SKM-1 treated with dmso at 0.1 percent for 144 hours (cell line): ENCODE data around the gene TCF4.

ENCODE experiments used
- DNase-seq: peaks from one replicate; lab custom pipeline; 2025; ENCODE audit not compliant: unreplicated experiment; lab: John Stamatoyannopoulos, UW

TCF4 gene

DNA sequence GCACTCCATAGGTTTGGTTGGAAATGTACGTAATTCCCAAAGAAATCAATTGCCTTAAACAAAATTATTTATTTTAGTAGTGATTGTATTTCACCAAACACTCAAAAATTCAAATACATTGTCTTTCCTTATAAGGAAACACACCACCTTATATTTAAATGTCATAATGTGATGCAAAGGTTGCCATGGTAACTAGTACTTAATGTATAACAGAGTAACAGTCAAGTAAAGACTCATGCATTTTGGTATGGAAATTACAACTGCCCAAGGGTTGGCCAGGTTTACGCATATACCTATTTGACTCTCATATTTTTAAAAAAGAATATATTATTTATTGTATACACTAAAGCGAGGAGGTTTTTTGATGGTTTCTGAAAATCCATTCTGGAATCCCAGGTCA, 231.2 kb downstream of the TCF4 start:
- no peak for DNase-seq

DNA sequence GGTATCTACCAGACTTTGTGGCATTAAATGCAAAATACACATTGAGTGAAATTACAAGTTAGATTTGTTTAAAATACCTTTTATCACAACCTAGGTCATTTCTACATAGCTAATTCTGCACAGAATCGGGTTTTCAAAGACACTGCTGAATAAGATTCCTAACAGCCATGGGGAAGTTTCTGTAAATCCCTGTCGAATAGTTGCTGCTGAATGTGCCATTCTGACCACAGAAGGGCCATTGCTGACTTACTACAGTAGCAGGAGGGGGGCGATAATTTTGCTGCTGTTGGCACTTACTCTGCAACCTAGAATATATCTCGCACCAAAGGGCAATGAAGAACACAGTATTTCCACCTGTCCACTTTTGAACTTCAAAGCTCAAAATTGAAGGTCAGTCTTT, 232.8 kb downstream of the TCF4 start:
- no peak for DNase-seq

DNA sequence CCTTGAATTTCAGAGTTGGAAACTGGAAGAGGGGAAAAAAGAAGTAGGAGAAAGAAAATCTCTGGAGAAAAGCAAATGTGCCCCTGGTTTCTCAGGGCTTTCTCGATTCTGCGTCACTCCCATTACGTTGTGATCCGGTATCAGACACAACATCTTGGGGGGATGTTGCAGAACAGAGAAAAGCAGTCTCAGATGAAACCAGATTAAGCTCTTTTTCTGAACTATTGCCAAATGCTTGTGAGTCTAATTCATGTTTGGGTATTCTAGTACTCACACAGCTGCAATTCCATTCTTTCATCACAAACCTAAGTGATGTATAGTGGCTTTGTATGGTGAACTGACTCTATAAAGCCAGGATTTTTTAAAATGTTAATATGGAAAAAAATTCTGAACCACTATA, 233.2 kb downstream of the TCF4 start:
- no peak for DNase-seq

- no peak for DNase-seq
These were observed 234.2 kb downstream of the TCF4 start for GRCh38 chr18:55353806-55354205.

- no peak for DNase-seq
These were observed 234.6 kb downstream of the TCF4 start for GRCh38 chr18:55353391-55353790.

DNA sequence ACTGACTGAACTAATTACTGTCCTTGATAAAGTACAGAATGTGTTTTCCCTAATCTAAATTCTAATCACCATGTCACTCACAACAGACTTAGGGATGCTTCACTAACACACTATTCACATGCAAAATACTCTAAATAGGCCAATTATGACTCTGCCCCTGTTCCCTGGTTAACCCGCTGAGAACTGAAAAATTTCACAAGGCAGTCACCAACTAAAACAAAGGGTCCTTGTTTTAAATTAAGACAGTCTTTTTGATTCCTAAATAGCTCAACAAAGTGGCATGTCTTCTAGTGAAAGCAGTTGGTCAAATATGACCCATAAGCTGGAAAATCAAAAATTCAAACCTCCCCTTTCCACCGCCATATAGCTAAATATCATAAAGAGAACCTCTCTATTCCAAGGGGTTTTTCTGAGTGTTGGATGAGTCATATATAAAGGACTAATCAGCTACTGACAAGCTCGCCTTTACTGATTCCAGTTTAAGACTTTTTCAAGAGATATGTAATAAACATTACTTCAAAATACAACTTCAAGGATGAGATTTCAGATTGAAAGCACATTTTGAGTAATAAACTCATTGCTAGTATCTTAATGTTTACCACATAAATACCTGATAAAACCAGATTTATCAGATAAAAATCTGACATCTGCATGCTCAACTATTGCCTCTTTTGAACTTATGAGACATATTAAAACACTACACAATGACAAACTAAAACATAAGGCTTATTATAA, 235.8 kb downstream of the TCF4 start:
- no peak for DNase-seq

DNA sequence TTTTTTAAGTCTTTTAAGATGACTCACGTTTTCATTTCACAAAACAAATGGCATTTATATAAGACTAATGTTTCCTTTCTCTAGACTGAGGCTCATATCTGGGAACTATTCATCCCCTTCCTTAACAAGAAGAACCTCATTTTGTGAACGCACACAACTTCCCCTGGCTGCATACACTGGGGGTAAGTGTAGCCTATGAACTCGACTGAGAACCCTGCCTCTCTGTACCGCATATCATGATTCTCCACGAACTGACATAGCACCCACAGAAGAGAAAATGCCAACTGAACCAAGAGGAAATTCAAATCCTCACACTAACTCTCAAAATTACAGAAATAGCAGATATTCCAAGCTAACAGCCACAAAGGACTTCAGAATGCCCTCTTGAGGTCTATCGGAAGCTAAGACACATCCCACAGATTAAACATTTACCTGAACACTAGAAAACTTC, 236.7 kb downstream of the TCF4 start:
- no peak for DNase-seq

- no peak for DNase-seq
These were observed 238.3 kb downstream of the TCF4 start for GRCh38 chr18:55349685-55350084.

GRCh38 chr18:55346961-55347740, 240.8 kb downstream of the TCF4 start:
- no peak for DNase-seq

DNA sequence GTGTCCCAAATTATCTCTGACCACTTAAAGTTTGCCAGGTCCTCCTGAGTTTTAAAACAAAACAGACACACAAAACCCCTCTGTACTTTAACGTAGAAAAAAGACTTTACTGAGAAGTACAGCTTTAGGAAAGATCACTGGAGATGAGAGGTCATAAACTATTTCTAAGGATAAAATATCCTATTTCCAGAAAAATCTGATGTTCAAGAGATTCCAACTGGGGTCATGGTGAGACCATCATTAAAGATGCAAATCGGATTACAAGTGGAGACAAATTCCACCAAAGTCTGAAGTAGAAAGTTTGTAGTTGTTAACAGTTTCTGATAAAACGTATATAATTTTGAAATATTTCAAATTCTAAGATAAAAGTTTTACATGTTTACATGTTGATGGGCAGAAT, 241.6 kb downstream of the TCF4 start:
- no peak for DNase-seq

- DNase-seq = no peak
These were observed 242.7 kb downstream of the TCF4 start for GRCh38 chr18:55345103-55345950.

- peak; percentile 7 for DNase-seq
These were observed 244.5 kb downstream of the TCF4 start for GRCh38 chr18:55343396-55344073.

- DNase-seq = no peak
These were observed 247.0 kb downstream of the TCF4 start for GRCh38 chr18:55340998-55341397.

GRCh38 chr18:55339990-55340389, 248.0 kb downstream of the TCF4 start:
- DNase-seq = no peak

DNA sequence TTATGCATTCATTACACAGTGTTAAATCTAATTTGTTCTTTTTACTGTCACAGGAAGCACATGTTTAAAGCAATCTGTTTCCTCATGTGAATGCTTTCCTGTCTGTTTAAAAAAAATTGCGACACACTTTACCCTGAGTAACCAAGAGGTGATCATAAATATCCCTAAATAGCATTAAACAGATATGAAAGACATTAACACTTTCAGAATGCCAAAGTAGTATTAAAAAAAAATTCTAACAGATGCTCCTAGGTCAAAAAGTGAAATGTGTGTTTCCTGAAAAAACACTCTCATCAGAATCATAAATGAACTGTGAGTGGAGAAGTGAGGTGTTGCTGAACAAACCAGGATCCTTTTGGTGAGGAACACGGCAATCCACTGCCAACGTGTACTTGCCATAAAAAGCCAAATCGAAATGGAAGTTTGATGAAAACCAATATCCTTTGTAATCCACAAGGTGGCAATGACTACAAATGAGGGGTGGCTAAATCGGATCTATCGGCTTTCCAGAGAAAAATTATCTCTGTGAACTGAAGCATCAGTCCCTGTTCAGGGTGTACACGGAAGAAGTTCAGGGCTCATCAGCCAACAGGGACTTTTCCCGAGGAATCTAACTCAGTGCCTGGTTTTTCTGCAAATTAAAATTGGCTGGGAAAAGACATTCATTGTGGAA, 248.9 kb downstream of the TCF4 start:
- peak; percentile 20 for DNase-seq

DNA sequence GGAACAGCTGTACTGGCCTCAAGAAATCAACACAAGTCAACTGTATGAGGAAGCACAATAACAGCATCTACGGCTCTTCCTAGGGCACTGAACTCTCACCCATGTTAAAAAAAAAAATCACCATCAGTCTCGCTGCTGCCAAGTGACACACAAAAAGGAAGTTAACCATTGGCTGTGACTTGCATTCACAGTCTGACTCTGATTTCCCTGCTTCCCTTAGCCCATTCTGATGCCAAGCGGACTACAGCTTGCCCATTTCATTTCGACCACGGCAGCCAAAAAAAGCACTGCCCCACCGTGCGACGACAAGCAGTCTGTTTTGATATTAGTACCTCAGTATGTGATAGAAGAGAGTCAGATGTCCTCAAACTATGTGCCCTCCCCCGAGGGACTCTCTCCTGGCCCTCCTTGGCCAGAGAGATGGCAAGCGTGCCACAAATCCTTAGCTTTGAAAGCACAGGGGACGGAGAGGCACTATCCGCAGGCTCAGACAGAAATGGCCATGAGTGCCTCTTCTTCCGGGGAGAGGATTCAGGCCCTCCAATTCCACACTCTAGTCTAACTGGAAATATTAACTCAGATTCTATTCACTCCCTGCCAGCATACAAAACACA, 250.0 kb downstream of the TCF4 start:
- DNase-seq = no peak

GRCh38 chr18:55337138-55337537, 250.9 kb downstream of the TCF4 start:
- no peak for DNase-seq

DNA sequence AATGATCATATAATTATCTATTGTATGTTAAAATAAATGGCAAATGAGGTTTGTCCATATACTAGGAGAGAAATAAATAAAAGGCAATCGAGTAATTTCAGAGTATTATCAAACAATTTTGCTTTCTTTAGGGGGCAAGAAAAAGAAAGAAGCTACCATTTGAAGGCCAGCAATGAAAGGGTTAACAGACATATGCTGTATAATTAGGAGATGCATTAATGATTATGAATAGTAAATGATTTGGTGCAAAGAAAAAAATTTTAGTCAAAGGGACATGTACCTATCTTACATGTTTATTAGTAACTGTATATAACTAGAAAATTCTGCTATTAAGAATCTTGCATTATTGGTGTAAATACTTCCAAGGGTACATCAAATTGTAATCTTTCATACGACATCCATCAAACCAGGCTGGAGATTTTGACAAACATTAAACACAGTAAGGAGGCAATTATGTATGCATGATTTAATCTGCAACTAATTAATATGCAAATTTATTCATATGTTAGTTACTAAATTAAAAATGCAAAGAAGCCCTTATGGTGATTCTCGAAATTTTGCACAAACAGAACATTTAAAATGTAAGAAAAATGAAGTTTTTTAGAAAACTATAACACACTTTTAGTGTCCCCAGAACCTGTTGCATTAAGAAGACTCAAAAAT, 251.4 kb downstream of the TCF4 start:
- no peak for DNase-seq

- DNase-seq = no peak
These were observed 253.1 kb downstream of the TCF4 start for GRCh38 chr18:55334875-55335274.
